ENCODE data around the gene STPG2. TPM values are rescaled to one million over a fixed set of nuclear protein-coding genes. Genes with fewer than 3 reads are reported as not detected.

STPG2 gene
- total and polyA plus RNA-seq, 7 donors, result 0.06 to 0.71 (median 0.33) TPM; not detected in 4

GRCh38 chr4:98006060-98006459 lies 137.2 kb downstream of the STPG2 start:
- Histone ChIP-seq H3K4me3 (no peak overlapping the region), H3K4me1 (no peaks in the 10 kb centered on the region), H3K36me3 (no peaks in the 10 kb centered on the region), H3K9me3 (no peaks in the 10 kb centered on the region), H3K27ac (no peak overlapping the region), H3K27me3 (no peaks in the 10 kb centered on the region)
- no peak for DNase-seq
- intact Hi-C loops (cut with DNase I), result no loop called here
- WGBS, 2 donors, result 82 to 87% methylated on average over 1 of the region's 1 CpG
- TF ChIP-seq POLR2AphosphoS5 (IDR thresholded peaks at IDR 0.05) (no peak), CTCF (IDR thresholded peaks at IDR 0.05) (no peak), POLR2A (IDR thresholded peaks at IDR 0.05) (no peak), EP300 (IDR thresholded peaks at IDR 0.05) (no peak)

- TF ChIP-seq CTCF (IDR thresholded peaks at IDR 0.05) (no peak), EP300 (IDR thresholded peaks at IDR 0.05) (no peak), POLR2AphosphoS5 (IDR thresholded peaks at IDR 0.05) (no peak), POLR2A (IDR thresholded peaks at IDR 0.05) (no peak)
- Histone ChIP-seq H3K4me3 (no peak overlapping the region), H3K27ac (no peak overlapping the region), H3K27me3 (no peaks in the 10 kb centered on the region), H3K36me3 (no peaks in the 10 kb centered on the region), H3K4me1 (no peaks in the 10 kb centered on the region), H3K9me3 (no peaks in the 10 kb centered on the region)
- 87 to 92% methylated on average over 2 of the region's 2 CpGs for WGBS, 2 donors
- intact Hi-C loops (cut with DNase I), result no loop called here
- no peak for DNase-seq
Observed at GRCh38 chr4:98000940-98001339, 142.3 kb downstream of the STPG2 start.

- no peak overlapping the region for H3K4me3 ChIP-seq
- H3K27me3 ChIP-seq, result no peaks in the 10 kb centered on the region
- H3K36me3 ChIP-seq, result no peaks in the 10 kb centered on the region
- 88 to 90% methylated on average over 2 of the region's 2 CpGs for WGBS, 2 donors
- no peak for DNase-seq
- peaks cover 0 to 2% (median 0%) of the 10 kb centered on the region in 4 donors for H3K9me3 ChIP-seq
- intact Hi-C loops (cut with DNase I), result no loop called here
- no peak overlapping the region for H3K27ac ChIP-seq
- H3K4me1 ChIP-seq, result no peaks in the 10 kb centered on the region
- TF ChIP-seq POLR2A (IDR thresholded peaks at IDR 0.05), result no peak
- no peak for TF ChIP-seq CTCF (IDR thresholded peaks at IDR 0.05)
- no peak for TF ChIP-seq EP300 (IDR thresholded peaks at IDR 0.05)
- no peak for TF ChIP-seq POLR2AphosphoS5 (IDR thresholded peaks at IDR 0.05)
Observed at GRCh38 chr4:97998203-97998602, 145.1 kb downstream of the STPG2 start.

GRCh38 chr4:97994765-97995465 lies 148.4 kb downstream of the STPG2 start:
- Histone ChIP-seq H3K9me3 (peaks cover 0 to 2% (median 0%) of the 10 kb centered on the region in 4 donors), H3K4me3 (no peak overlapping the region), H3K27me3 (no peaks in the 10 kb centered on the region), H3K36me3 (no peaks in the 10 kb centered on the region), H3K27ac (no peak overlapping the region), H3K4me1 (no peaks in the 10 kb centered on the region)
- WGBS, 2 donors, result 89 to 91% methylated on average over 6 of the region's 6 CpGs
- no peak for TF ChIP-seq CTCF (IDR thresholded peaks at IDR 0.05)
- TF ChIP-seq POLR2AphosphoS5 (IDR thresholded peaks at IDR 0.05), result no peak
- no peak for TF ChIP-seq EP300 (IDR thresholded peaks at IDR 0.05)
- no peak for TF ChIP-seq POLR2A (IDR thresholded peaks at IDR 0.05)
- DNase-seq, result no peak
- intact Hi-C loops (cut with DNase I), result no loop called here

GRCh38 chr4:97990409-97990808 lies 152.9 kb downstream of the STPG2 start:
- H3K9me3 ChIP-seq, result peaks cover 0 to under 1% (median 0%) of the 10 kb centered on the region in 4 donors

More at GRCh38 chr4:97990409-97990808, 152.9 kb downstream of the STPG2 start:
- Histone ChIP-seq H3K36me3 (no peaks in the 10 kb centered on the region), H3K4me1 (no peaks in the 10 kb centered on the region), H3K27ac (no peak overlapping the region), H3K27me3 (no peaks in the 10 kb centered on the region), H3K4me3 (no peak overlapping the region)
- no peak for DNase-seq
- intact Hi-C loops (cut with DNase I), result no loop called here
- TF ChIP-seq CTCF (IDR thresholded peaks at IDR 0.05), result no peak
- no peak for TF ChIP-seq EP300 (IDR thresholded peaks at IDR 0.05)
- no peak for TF ChIP-seq POLR2A (IDR thresholded peaks at IDR 0.05)
- no peak for TF ChIP-seq POLR2AphosphoS5 (IDR thresholded peaks at IDR 0.05)
- 38 to 75% methylated on average over 1 of the region's 1 CpG for WGBS, 2 donors
